HG03342 (cell line): ENCODE data around the gene ITGA2B.
A peak's percentile ranks its signal among the peaks of the same experiment; 100 is the strongest.
"Not testable (repeated sequence)": the region's sequence is repeated elsewhere in the genome, so short reads cannot be mapped to it uniquely, and the experiment has no call there.

ENCODE experiments used
- ATAC-seq: cut with Tn5 transposase; IDR thresholded peaks from one replicate; pipeline ENCODE4 v1.9.1; 2021; ENCODE audit warnings: mild to moderate bottlenecking, moderate library complexity; ENCODE audit not compliant: unreplicated experiment

ITGA2B gene

GRCh38 chr17:44333371-44333770, 56.1 kb downstream of the ITGA2B start:
- no peak for ATAC-seq

- ATAC-seq, result no peak
These were observed 58.1 kb downstream of the ITGA2B start for GRCh38 chr17:44331249-44331760.

GRCh38 chr17:44330263-44330662, 59.2 kb downstream of the ITGA2B start:
- not testable (repeated sequence) for ATAC-seq

GRCh38 chr17:44329516-44329915, 59.9 kb downstream of the ITGA2B start:
- not testable (repeated sequence) for ATAC-seq

- no peak for ATAC-seq
These were observed 61.6 kb downstream of the ITGA2B start for GRCh38 chr17:44327715-44328449.

GRCh38 chr17:44326861-44327444, 62.5 kb downstream of the ITGA2B start:
- peak; percentile 46 for ATAC-seq

- peak; percentile 63 for ATAC-seq
These were observed 64.7 kb downstream of the ITGA2B start, which contains the start of gene SLC25A39 for GRCh38 chr17:44324571-44325275. TSS of gene SLC25A39 (minus strand) at chr17:44324823. CDS start at chr17:44323562, 1,261 bp downstream.

- ATAC-seq, result peak; percentile 2
These were observed 65.3 kb downstream of the ITGA2B start for GRCh38 chr17:44324092-44324570.

- ATAC-seq, result no peak
These were observed 65.9 kb downstream of the ITGA2B start for GRCh38 chr17:44323359-44324091.

GRCh38 chr17:44322236-44322895, 67.1 kb downstream of the ITGA2B start:
- ATAC-seq, result no peak
